Measurements from ENCODE around the gene TTLL4.

TTLL4 gene

DNA sequence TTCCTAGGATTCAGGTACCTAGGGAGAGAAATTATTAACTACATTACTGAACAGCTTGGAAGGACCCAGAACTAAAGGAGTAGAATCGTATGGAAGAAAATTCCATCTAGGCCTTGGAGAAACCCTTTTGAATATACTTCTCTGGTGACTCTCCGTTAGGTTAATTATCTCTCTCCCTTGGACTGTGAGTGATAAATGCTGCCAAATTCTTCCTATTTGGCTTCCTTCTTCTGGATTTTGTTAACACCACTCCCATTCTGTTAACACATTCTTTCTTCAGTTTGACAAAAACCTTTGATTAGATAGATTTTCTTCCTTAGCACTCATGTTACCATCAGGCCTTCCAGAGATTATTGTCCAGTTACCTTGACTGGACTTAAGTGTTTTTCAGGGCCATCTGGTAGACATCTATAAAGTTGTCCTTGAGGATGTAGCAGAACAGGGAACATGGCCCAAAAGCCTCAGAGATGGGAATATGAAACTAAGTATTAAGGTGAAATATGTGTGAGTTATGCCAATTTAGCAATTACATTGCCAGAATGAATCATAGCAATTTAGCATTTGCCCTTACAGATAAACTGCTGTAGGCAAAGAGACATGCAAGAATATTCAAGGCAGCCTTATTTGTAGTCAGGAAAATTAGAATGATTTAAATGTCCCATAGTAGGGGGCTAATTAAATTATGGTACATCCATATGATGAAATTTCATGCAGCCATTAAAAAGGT is 78.1 kb downstream of the TTLL4 start:
- peaks cover 0 to 5% of the 10 kb centered on the region in 2 donors for H3K9me3 ChIP-seq (ENCODE audit: control insufficient read depth in 1 of 2, low read length in 2 of 2)
- no peaks in the 10 kb centered on the region for H3K36me3 ChIP-seq (ENCODE audit: control insufficient read depth in 1 of 2, insufficient read depth in 2 of 2, low read length in 2 of 2)
- no peaks in the 10 kb centered on the region for H3K4me1 ChIP-seq (ENCODE audit: control insufficient read depth in 1 of 2, insufficient read depth in 2 of 2, low read length in 2 of 2)
- no peaks in the 10 kb centered on the region for H3K27me3 ChIP-seq (ENCODE audit: low read depth, low read length)
- no peak overlapping the region for H3K27ac ChIP-seq (ENCODE audit: low read length)
- no peak overlapping the region for H3K4me3 ChIP-seq (ENCODE audit: low read depth in 1 of 2, low read length in 2 of 2)

- Histone ChIP-seq H3K27me3 (ENCODE audit: low read depth, low read length) (no peaks in the 10 kb centered on the region), H3K9me3 (ENCODE audit: control insufficient read depth in 1 of 2, low read length in 2 of 2) (peaks cover 0 to 5% of the 10 kb centered on the region in 2 donors), H3K27ac (ENCODE audit: low read length) (no peak overlapping the region), H3K4me3 (ENCODE audit: low read depth in 1 of 2, low read length in 2 of 2) (no peak overlapping the region), H3K36me3 (ENCODE audit: control insufficient read depth in 1 of 2, insufficient read depth in 2 of 2, low read length in 2 of 2) (no peaks in the 10 kb centered on the region), H3K4me1 (ENCODE audit: control insufficient read depth in 1 of 2, insufficient read depth in 2 of 2, low read length in 2 of 2) (no peaks in the 10 kb centered on the region)
Measured at GRCh38 chr2:218792433-218792832, 81.8 kb downstream of the TTLL4 start.

GRCh38 chr2:218796691-218797090 is 86.1 kb downstream of the TTLL4 start:
- Histone ChIP-seq H3K27me3 (ENCODE audit: low read depth, low read length) (no peaks in the 10 kb centered on the region), H3K27ac (ENCODE audit: low read length) (no peak overlapping the region), H3K4me3 (ENCODE audit: low read depth in 1 of 2, low read length in 2 of 2) (no peak overlapping the region), H3K36me3 (ENCODE audit: control insufficient read depth in 1 of 2, insufficient read depth in 2 of 2, low read length in 2 of 2) (no peaks in the 10 kb centered on the region), H3K9me3 (ENCODE audit: control insufficient read depth in 1 of 2, low read length in 2 of 2) (no peaks in the 10 kb centered on the region), H3K4me1 (ENCODE audit: control insufficient read depth in 1 of 2, insufficient read depth in 2 of 2, low read length in 2 of 2) (peaks cover 0 to 5% of the 10 kb centered on the region in 2 donors)

DNA sequence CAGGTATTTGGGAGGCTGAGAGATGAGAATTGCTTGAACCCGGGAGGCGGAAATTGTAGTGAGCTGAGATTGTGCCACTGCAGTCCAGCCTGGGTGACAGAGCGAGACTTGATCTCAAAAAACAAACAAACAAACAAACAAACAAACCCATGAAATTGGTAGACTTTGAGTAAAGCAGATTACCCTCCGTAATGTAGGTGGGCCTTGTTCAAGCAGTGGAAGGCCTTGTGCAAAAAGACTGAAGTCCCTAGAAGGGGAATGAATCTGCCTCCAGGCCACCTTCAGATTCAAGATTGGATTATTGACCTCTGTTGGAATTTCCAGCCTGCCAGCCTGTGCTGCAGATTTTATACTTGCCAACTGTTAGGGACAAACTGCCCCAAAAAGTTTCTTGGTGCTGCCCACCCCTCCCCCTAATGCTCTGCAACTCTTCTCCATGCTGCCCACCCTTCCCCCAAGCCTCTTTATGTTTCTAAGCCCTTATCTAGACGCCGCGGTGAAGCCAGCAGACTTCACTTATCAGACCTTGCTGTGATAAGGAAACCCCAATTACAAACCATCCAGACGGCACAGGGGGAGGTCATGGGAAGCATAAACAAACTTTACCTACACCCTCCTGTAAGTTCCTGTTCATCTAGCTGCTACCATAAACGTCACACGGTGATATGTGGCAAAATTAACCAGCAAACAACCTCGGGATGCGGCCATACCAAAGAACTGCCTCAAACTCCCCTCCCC is 88.3 kb downstream of the TTLL4 start:
- no peak overlapping the region for H3K27ac ChIP-seq (ENCODE audit: low read length)
- no peaks in the 10 kb centered on the region for H3K9me3 ChIP-seq (ENCODE audit: control insufficient read depth in 1 of 2, low read length in 2 of 2)
- H3K27me3 ChIP-seq (ENCODE audit: low read depth, low read length) = no peaks in the 10 kb centered on the region
- H3K36me3 ChIP-seq (ENCODE audit: control insufficient read depth in 1 of 2, insufficient read depth in 2 of 2, low read length in 2 of 2) = no peaks in the 10 kb centered on the region
- peaks cover 5 to 8% of the 10 kb centered on the region in 2 donors for H3K4me1 ChIP-seq (ENCODE audit: control insufficient read depth in 1 of 2, insufficient read depth in 2 of 2, low read length in 2 of 2)
- H3K4me3 ChIP-seq (ENCODE audit: low read depth in 1 of 2, low read length in 2 of 2) = no peak overlapping the region

DNA sequence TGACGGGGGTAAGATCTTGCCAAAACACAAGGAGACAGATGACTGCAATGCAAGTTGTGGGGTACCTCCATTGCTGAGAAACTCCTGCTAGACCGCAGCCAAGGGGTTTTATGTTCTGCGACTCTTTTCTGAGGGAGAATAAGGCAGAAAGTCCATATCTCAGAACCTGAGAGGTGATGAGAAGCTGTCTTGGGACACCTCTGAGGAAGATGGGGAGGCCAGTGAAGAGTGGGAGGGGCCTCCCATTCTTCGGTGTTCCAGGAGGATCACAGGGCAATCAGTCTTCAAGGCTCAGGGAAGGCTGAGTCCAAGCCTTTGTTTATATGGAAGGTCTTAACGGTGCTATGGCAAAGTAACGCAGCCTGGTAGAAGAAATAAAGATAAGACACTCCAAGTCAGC is 89.4 kb downstream of the TTLL4 start:
- Histone ChIP-seq H3K27me3 (ENCODE audit: low read depth, low read length) (no peaks in the 10 kb centered on the region), H3K9me3 (ENCODE audit: control insufficient read depth in 1 of 2, low read length in 2 of 2) (peaks cover 3 to 7% of the 10 kb centered on the region in 2 donors), H3K4me3 (ENCODE audit: low read depth in 1 of 2, low read length in 2 of 2) (no peak overlapping the region), H3K27ac (ENCODE audit: low read length) (no peak overlapping the region), H3K36me3 (ENCODE audit: control insufficient read depth in 1 of 2, insufficient read depth in 2 of 2, low read length in 2 of 2) (no peaks in the 10 kb centered on the region), H3K4me1 (ENCODE audit: control insufficient read depth in 1 of 2, insufficient read depth in 2 of 2, low read length in 2 of 2) (peaks cover 5 to 8% of the 10 kb centered on the region in 2 donors)

DNA sequence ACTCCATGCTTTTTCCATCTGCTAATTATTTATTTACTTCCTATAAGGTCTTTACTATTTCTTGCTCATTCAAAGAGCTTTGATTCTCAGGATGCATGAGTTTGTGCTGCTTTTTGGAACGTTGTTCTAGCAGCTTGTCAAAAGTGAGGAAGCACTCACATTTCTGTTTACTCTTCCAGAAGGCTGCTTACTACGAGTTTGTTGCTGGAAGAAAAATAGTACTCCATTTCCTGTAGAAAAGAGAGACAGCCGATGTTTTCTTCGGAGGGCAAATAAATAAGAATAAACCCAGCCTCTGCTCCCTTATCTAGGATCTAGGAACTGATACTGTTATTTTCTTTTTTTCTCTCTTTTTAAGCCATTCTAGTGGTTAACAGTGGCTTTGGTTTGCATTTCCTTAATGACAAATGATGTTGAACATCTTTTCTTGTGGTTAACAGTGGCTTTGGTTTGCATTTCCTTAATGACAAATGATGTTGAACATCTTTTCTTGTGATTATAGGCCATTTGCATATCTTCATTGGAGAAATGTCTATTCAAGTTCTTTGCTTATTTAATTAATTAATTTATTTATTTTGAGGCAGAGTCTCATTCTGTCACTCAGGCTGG is 91.9 kb downstream of the TTLL4 start:
- Histone ChIP-seq H3K27ac (ENCODE audit: low read length) (no peak overlapping the region), H3K9me3 (ENCODE audit: control insufficient read depth in 1 of 2, low read length in 2 of 2) (peaks cover 3 to 7% of the 10 kb centered on the region in 2 donors)

DNA sequence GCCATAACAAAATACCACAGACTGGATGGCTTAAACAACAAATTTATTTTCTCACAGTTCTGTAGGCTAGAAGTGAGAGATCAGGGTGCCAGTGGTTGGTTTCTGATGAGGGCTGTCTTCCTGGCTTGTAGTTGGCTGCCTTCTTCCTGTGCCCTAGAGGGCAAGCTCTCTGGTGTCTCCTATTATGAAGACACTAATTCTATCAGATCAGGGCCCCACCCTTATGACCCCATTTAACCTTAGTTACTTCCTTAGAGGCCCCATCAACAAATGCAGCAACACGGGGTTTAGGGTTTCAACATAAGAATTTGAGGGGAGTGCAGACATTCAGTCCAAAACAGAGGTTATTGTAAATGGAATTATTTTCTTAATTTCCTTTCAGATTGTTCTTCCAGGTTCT is 94.2 kb downstream of the TTLL4 start:
- no peaks in the 10 kb centered on the region for H3K27me3 ChIP-seq (ENCODE audit: low read depth, low read length)
- H3K9me3 ChIP-seq (ENCODE audit: control insufficient read depth in 1 of 2, low read length in 2 of 2) = peaks cover 3 to 7% of the 10 kb centered on the region in 2 donors
- H3K4me3 ChIP-seq (ENCODE audit: low read depth in 1 of 2, low read length in 2 of 2) = no peak overlapping the region
- no peaks in the 10 kb centered on the region for H3K36me3 ChIP-seq (ENCODE audit: control insufficient read depth in 1 of 2, insufficient read depth in 2 of 2, low read length in 2 of 2)
- peaks cover 10 to 16% of the 10 kb centered on the region in 2 donors for H3K4me1 ChIP-seq (ENCODE audit: control insufficient read depth in 1 of 2, insufficient read depth in 2 of 2, low read length in 2 of 2)
- no peak overlapping the region for H3K27ac ChIP-seq (ENCODE audit: low read length)

More for the DNA sequence above, 91.9 kb downstream of the TTLL4 start:
- Histone ChIP-seq H3K27me3 (ENCODE audit: low read depth, low read length) (no peaks in the 10 kb centered on the region), H3K4me1 (ENCODE audit: control insufficient read depth in 1 of 2, insufficient read depth in 2 of 2, low read length in 2 of 2) (peaks cover 13 to 16% of the 10 kb centered on the region in 2 donors), H3K4me3 (ENCODE audit: low read depth in 1 of 2, low read length in 2 of 2) (no peak overlapping the region), H3K36me3 (ENCODE audit: control insufficient read depth in 1 of 2, insufficient read depth in 2 of 2, low read length in 2 of 2) (no peaks in the 10 kb centered on the region)

Measured in muscle layer of duodenum (tissue), 2 donors.